C4-2B (cell line): ENCODE data around the gene GZMB.

Source experiments
- CTCF ChIP-seq: fragments of 450-650 bp; conservative IDR thresholded peaks from 2 replicates; pipeline ENCODE4 v1.5.1; 2017; ENCODE audit warnings: mild to moderate bottlenecking
- ZFX ChIP-seq: fragments of 450-650 bp; IDR thresholded peaks from 2 replicates; pipeline ENCODE4 v1.6.1; 2017

- TF ChIP-seq CTCF (no peak), ZFX (no peak)
Observed at GRCh38 chr14:24673534-24674203, 39.7 kb upstream of the GZMB start.
